AG04450 (cell line): ENCODE measurements around the gene IFT57. TPM values are rescaled to one million over a fixed set of nuclear protein-coding genes. Genes with fewer than 3 reads are reported as not detected.

Source experiments
- polyA plus RNA-seq: library from polyadenylated mRNA; depleted of rRNA; stranded (reverse); fragments of >200 nt; gene quantifications from 2 replicates; pipeline ENCODE4 v1.2.3, GENCODE V29; 2011; rRNA removed

IFT57 gene
- polyA plus RNA-seq, 1 experiment: 84.0 TPM

Other genes with a start within 250 kb of the IFT57 start
- 87.4 and 108 TPM in 2 replicates for gene CD47, start 131.4 kb downstream of the IFT57 start, polyA plus RNA-seq
- gene HHLA2, start 74.1 kb upstream of the IFT57 start, polyA plus RNA-seq: not detected in 2 replicates